Nephron progenitor cell (in vitro differentiated cells): ENCODE results near the gene FBXL17.

ENCODE experiments used
- DNase-seq: peaks from one replicate; pipeline ENCODE4 v3.0.0; 2021
- H3K27ac Mint-ChIP-seq: 2 replicates; pipeline ENCODE4 v1.8.0; 2021; ENCODE audit warnings: mild to moderate bottlenecking, moderate library complexity, mixed read lengths
- H3K27me3 Mint-ChIP-seq: 2 replicates; pipeline ENCODE4 v1.8.0; 2021; ENCODE audit warnings: mild to moderate bottlenecking, low read depth, mixed read lengths; ENCODE audit not compliant: poor library complexity
- H3K36me3 Mint-ChIP-seq: 2 replicates; pipeline ENCODE4 v1.8.0; 2021; ENCODE audit warnings: low read depth, mixed read lengths
- H3K4me1 Mint-ChIP-seq: 2 replicates; pipeline ENCODE4 v1.8.0; 2021; ENCODE audit warnings: mixed read lengths
- H3K4me3 Mint-ChIP-seq: 2 replicates; pipeline ENCODE4 v1.8.0; 2021; ENCODE audit warnings: mild to moderate bottlenecking, moderate library complexity, mixed read lengths
- H3K9me3 Mint-ChIP-seq: 2 replicates; pipeline ENCODE4 v1.8.0; 2021; ENCODE audit warnings: mild to moderate bottlenecking, moderate library complexity, mixed read lengths
- CTCF ChIP-seq: fragments of 200-600 bp; sonication (generic); IDR thresholded peaks from 2 replicates; pipeline ENCODE4 v1.5.0; 2021; ENCODE audit warnings: antibody characterized with exemption

FBXL17 gene

GRCh38 chr5:107857785-107858184 lies 524.1 kb downstream of the FBXL17 start:
- no peak for TF ChIP-seq CTCF
- Mint-ChIP-seq H3K27ac (peak overlapping the region; percentile 31), H3K9me3 (no peaks in the 10 kb centered on the region), H3K27me3 (no peaks in the 10 kb centered on the region), H3K36me3 (peaks cover 6% of the 10 kb centered on the region), H3K4me3 (no peak overlapping the region), H3K4me1 (peaks cover 12% of the 10 kb centered on the region)
- no peak for DNase-seq

- peak overlapping the region; percentile 80 for H3K27ac Mint-ChIP-seq
- no peak for DNase-seq
- H3K4me3 Mint-ChIP-seq, result no peak overlapping the region
- no peaks in the 10 kb centered on the region for H3K9me3 Mint-ChIP-seq
- no peaks in the 10 kb centered on the region for H3K36me3 Mint-ChIP-seq
- no peaks in the 10 kb centered on the region for H3K27me3 Mint-ChIP-seq
- peaks cover 12% of the 10 kb centered on the region for H3K4me1 Mint-ChIP-seq
- no peak for TF ChIP-seq CTCF
Measured at GRCh38 chr5:107855171-107855570, 526.7 kb downstream of the FBXL17 start.

DNA sequence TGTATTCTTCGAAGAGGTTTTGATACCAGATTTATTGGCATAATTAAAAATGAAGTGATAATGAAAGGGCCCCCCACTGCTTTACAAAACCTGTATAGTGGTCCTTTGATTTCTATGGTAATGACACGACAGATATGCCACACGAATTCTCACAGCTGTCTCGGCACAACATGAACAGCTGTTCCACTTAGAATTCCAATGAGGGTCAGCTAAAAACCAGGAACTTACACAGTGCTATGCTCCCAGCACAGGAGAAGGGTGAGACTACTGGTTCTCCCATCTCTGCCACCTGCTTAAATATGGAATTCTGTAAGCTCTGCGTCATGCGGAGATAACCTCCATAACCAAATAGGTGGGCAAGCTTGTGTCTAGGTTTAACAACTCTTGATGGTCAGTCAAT lies 528.2 kb downstream of the FBXL17 start:
- H3K27me3 Mint-ChIP-seq, result no peaks in the 10 kb centered on the region
- DNase-seq, result no peak
- H3K4me1 Mint-ChIP-seq, result peaks cover 12% of the 10 kb centered on the region
- no peaks in the 10 kb centered on the region for H3K36me3 Mint-ChIP-seq
- no peak overlapping the region for H3K4me3 Mint-ChIP-seq
- H3K27ac Mint-ChIP-seq, result no peak overlapping the region
- no peaks in the 10 kb centered on the region for H3K9me3 Mint-ChIP-seq
- no peak for TF ChIP-seq CTCF

GRCh38 chr5:107853031-107853430 lies 528.9 kb downstream of the FBXL17 start:
- DNase-seq, result no peak
- Mint-ChIP-seq H3K27me3 (no peaks in the 10 kb centered on the region), H3K4me1 (peaks cover 12% of the 10 kb centered on the region), H3K27ac (no peak overlapping the region), H3K4me3 (no peak overlapping the region), H3K9me3 (no peaks in the 10 kb centered on the region), H3K36me3 (no peaks in the 10 kb centered on the region)
- TF ChIP-seq CTCF, result no peak

DNA sequence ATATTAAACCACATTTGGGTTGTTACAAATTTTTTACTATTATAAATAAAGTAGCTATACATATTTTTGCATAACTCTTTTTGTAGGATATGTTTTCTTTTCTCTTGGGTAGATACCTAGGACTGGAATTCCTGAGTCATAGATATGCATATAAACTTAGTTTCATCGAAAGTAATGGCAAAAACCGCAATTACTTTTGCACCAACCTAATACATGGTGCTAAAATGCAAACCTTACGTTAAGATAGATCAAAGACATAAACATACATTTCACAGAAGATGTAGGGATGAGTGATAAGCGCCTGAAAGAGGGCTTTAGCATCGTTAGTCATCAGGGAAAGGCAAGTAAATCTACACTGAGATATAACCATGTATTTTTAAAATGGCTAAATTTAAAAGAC lies 532.8 kb downstream of the FBXL17 start:
- no peaks in the 10 kb centered on the region for H3K4me1 Mint-ChIP-seq
- H3K27ac Mint-ChIP-seq, result no peak overlapping the region
- no peak overlapping the region for H3K4me3 Mint-ChIP-seq
- H3K9me3 Mint-ChIP-seq, result peaks cover 6% of the 10 kb centered on the region
- H3K36me3 Mint-ChIP-seq, result no peaks in the 10 kb centered on the region
- DNase-seq, result no peak
- no peaks in the 10 kb centered on the region for H3K27me3 Mint-ChIP-seq
- TF ChIP-seq CTCF, result no peak

DNA sequence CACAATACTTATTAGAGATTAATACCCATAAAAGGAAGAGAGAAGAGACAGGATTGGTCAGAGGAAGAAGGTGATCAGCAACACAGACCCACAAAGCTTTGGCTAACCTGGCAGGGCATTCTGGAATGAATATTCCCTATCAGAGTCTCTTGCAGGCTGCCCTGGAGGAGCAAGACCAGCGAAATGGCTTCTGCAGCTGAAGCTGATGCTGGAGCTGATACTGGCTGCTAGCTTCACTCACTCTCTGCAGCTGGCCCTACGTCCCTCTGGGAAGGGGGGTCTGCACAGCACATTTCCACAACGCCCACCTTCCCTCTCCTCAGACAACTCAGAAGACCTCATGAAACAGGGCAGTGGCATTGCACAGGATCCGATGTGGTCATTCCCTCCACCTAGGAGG lies 541.3 kb downstream of the FBXL17 start:
- no peaks in the 10 kb centered on the region for H3K9me3 Mint-ChIP-seq
- no peak overlapping the region for H3K27ac Mint-ChIP-seq
- no peak for TF ChIP-seq CTCF
- no peak for DNase-seq
- no peak overlapping the region for H3K4me3 Mint-ChIP-seq
- peaks cover 3% of the 10 kb centered on the region for H3K27me3 Mint-ChIP-seq
- no peaks in the 10 kb centered on the region for H3K36me3 Mint-ChIP-seq
- peaks cover 19% of the 10 kb centered on the region for H3K4me1 Mint-ChIP-seq
